ENCODE data around the gene DHPS. TPM values are rescaled to one million over a fixed set of nuclear protein-coding genes. Genes with fewer than 3 reads are reported as not detected.

The DHPS gene
- total and polyA plus RNA-seq, 2 of the 13 experiments (the other 11 are each of a cell fraction or from before 2014, with no cell fraction given) = 43.3 to 84.3 TPM

GRCh38 chr19:12722566-12723380, 41.1 kb upstream of the DHPS start (continued):
- TF ChIP-seq ZFAT (CRISPR knock-in tag; conservative IDR thresholded peaks at IDR 0.05) (no peak), CHCHD3 (CRISPR knock-in tag; IDR thresholded peaks at IDR 0.05) (no peak), ZNF510 (CRISPR knock-in tag; IDR thresholded peaks at IDR 0.05; ENCODE audit: low read depth) (no peak), HNRNPL (IDR thresholded peaks at IDR 0.05; ENCODE audit: low read depth, low read length) (no peak), HOXA3 (CRISPR knock-in tag; IDR thresholded peaks at IDR 0.05) (peak; percentile 87), PRMT3 (CRISPR knock-in tag; IDR thresholded peaks at IDR 0.05; ENCODE audit: borderline replicate concordance, low read depth) (no peak), ZNF230 (CRISPR knock-in tag; IDR thresholded peaks at IDR 0.05) (no peak), ZNF296 (CRISPR knock-in tag; conservative IDR thresholded peaks at IDR 0.05) (no peak), HOXA7 (CRISPR knock-in tag; IDR thresholded peaks at IDR 0.05) (no peak), ZBTB1 (CRISPR knock-in tag; IDR thresholded peaks at IDR 0.05; ENCODE audit: borderline replicate concordance) (no peak), ZNF264 (CRISPR knock-in tag; IDR thresholded peaks at IDR 0.05) (no peak), ZNF713 (CRISPR knock-in tag; IDR thresholded peaks at IDR 0.05) (no peak), JARID2 (CRISPR knock-in tag; IDR thresholded peaks at IDR 0.05; ENCODE audit: insufficient replicate concordance) (no peak), FOSL1 (CRISPR knock-in tag; IDR thresholded peaks at IDR 0.05; ENCODE audit: borderline replicate concordance) (no peak), KDM3A (CRISPR knock-in tag; IDR thresholded peaks at IDR 0.05; ENCODE audit: low read depth) (peak; percentile 68; the same call in 1 of the 2 replicates), BHLHE40 (IDR thresholded peaks at IDR 0.05; ENCODE audit: low read length) (peak; percentile 99), GTF3A (CRISPR knock-in tag; conservative IDR thresholded peaks at IDR 0.05) (no peak), ZNF207 (IDR thresholded peaks at IDR 0.05; ENCODE audit: borderline replicate concordance) (peak; percentile 91; the same call in 1 of the 2 replicates), HCFC1 (IDR thresholded peaks at IDR 0.05; ENCODE audit: low read depth, low read length) (peak; percentile 65), ZNF792 (CRISPR knock-in tag; IDR thresholded peaks at IDR 0.05) (peak; percentile 71), MTERF4 (CRISPR knock-in tag; IDR thresholded peaks at IDR 0.05) (no peak), SAP130 (CRISPR knock-in tag; IDR thresholded peaks at IDR 0.05; ENCODE audit: low read depth) (peak; percentile 97), TCF12 (IDR thresholded peaks at IDR 0.05) (no peak), TCF12 (CRISPR knock-in tag; IDR thresholded peaks at IDR 0.05) (no peak), ZNF577 (CRISPR knock-in tag; IDR thresholded peaks at IDR 0.05; ENCODE audit: borderline replicate concordance, low read depth) (no peak), RAD51 (IDR thresholded peaks at IDR 0.05; ENCODE audit: borderline replicate concordance) (peak; percentile 99)
- TF ChIP-seq, protein P1, sequence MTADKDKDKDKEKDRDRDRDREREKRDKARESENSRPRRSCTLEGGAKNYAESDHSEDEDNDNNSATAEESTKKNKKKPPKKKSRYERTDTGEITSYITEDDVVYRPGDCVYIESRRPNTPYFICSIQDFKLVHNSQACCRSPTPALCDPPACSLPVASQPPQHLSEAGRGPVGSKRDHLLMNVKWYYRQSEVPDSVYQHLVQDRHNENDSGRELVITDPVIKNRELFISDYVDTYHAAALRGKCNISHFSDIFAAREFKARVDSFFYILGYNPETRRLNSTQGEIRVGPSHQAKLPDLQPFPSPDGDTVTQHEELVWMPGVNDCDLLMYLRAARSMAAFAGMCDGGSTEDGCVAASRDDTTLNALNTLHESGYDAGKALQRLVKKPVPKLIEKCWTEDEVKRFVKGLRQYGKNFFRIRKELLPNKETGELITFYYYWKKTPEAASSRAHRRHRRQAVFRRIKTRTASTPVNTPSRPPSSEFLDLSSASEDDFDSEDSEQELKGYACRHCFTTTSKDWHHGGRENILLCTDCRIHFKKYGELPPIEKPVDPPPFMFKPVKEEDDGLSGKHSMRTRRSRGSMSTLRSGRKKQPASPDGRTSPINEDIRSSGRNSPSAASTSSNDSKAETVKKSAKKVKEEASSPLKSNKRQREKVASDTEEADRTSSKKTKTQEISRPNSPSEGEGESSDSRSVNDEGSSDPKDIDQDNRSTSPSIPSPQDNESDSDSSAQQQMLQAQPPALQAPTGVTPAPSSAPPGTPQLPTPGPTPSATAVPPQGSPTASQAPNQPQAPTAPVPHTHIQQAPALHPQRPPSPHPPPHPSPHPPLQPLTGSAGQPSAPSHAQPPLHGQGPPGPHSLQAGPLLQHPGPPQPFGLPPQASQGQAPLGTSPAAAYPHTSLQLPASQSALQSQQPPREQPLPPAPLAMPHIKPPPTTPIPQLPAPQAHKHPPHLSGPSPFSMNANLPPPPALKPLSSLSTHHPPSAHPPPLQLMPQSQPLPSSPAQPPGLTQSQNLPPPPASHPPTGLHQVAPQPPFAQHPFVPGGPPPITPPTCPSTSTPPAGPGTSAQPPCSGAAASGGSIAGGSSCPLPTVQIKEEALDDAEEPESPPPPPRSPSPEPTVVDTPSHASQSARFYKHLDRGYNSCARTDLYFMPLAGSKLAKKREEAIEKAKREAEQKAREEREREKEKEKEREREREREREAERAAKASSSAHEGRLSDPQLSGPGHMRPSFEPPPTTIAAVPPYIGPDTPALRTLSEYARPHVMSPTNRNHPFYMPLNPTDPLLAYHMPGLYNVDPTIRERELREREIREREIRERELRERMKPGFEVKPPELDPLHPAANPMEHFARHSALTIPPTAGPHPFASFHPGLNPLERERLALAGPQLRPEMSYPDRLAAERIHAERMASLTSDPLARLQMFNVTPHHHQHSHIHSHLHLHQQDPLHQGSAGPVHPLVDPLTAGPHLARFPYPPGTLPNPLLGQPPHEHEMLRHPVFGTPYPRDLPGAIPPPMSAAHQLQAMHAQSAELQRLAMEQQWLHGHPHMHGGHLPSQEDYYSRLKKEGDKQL (CRISPR knock-in tag; IDR thresholded peaks at IDR 0.05; ENCODE audit: low read depth) = 0 out of 2 replicates have a peak, but pooled peaks have one; percentile 30
